Right lobe of liver (tissue), 6 donors: Measurements from ENCODE around the gene CDC42BPA. TPM values are rescaled to one million over a fixed set of nuclear protein-coding genes. Genes with fewer than 3 reads are reported as not detected.
"Not testable (repeated sequence)": the region's sequence is repeated elsewhere in the genome, so short reads cannot be mapped to it uniquely, and the experiment has no call there.

Experiments used
- ATAC-seq, 4 donors: fragments of 200-7000 bp; cut with Tn5 transposase; one replicate each; pipeline ENCODE4 v1.9.1; 2020; ENCODE audit warnings: mild to moderate bottlenecking in 4 of 4, moderate library complexity in 4 of 4
- DNase-seq, 3 donors: peaks; one replicate each; pipeline ENCODE4 v3.0.0-alpha.2; 2020
- H3K27ac ChIP-seq, 3 donors: fragments of 200-600 bp; one replicate each; pipeline ENCODE4 v1.8.0; 2022
- H3K27me3 ChIP-seq, 2 donors: fragments of 200-600 bp; one replicate each; pipeline ENCODE4 v1.8.0; 2022
- H3K36me3 ChIP-seq, 4 donors: fragments of 200-600 bp; sonication (generic) in 1 of 4; one replicate each; pipeline versions ENCODE4 v1.5.1 to v1.8.0; 2017 to 2022; ENCODE audit warnings: control low read depth in 1 of 4
- H3K4me1 ChIP-seq, 4 donors: fragments of 200-600 bp; sonication (generic) in 1 of 4; one replicate each; pipeline versions ENCODE4 v1.5.1 to v1.8.0; 2017 to 2022; ENCODE audit warnings: control low read depth in 1 of 4
- H3K4me3 ChIP-seq, 3 donors: fragments of 200-600 bp; one replicate each; pipeline ENCODE4 v1.8.0; 2022
- H3K9me3 ChIP-seq, 4 donors: fragments of 200-600 bp; sonication (generic) in 1 of 4; one replicate each; pipeline versions ENCODE4 v1.5.1 to v1.8.0; 2017 to 2022; ENCODE audit warnings: control low read depth in 1 of 4
- CTCF ChIP-seq, 4 donors: fragments of 200-600 bp in 3 of 4; fragments of 450-650 bp in 1 of 4; IDR thresholded peaks; one replicate each; pipeline versions ENCODE4 v1.5.1 to v1.8.0; 2016 to 2022; ENCODE audit warnings: antibody characterized with exemption in 4 of 4, mild to moderate bottlenecking in 2 of 4
- POLR2A ChIP-seq: fragments of 450-650 bp; IDR thresholded peaks from one replicate; pipeline ENCODE4 v1.6.1; 2017; ENCODE audit warnings: antibody characterized with exemption, mild to moderate bottlenecking
- whole genome bisulfite sequencing: methylation state at CpG from one replicate; pipeline ENCODE4 v1.1.6; 2018; ENCODE audit warnings: low coverage, low lambda C conversion rate; ENCODE audit not compliant: insufficient coverage; ENCODE audit errors: missing lambda C conversion rate; 5-methylcytosine and 5-hydroxymethylcytosine counted together
- intact Hi-C, 2 donors: fragments of 100-400 bp; cut with DNase I; formaldehyde crosslinking; loops; one replicate each; pipeline versions ENCODE4 v1.11.2 to v1.14.1; 2022
- total RNA-seq, 6 experiments: library from RNA; depleted of rRNA in 2 of 6; stranded (reverse); fragments of >200 nt in 2 of 6; fragmentation: NEBNext Ultra II Directional in 3 of 6; extraction: Animal tissue kit (Norgen Biotek cat#: 25700) in 3 of 6; gene quantifications; one replicate each; pipeline versions ENCODE4 v1.1.0 to v1.2.4, GENCODE V29; 2016 to 2023
- donor health status: DM: no; HTN: yes; CAD: no.
- donor health status: DM: no; HTN: no; CAD: no.
- donor health status: DM: no; HTN: no; CAD: no.
- donor health status: DM: no; HTN: yes; CAD: no.
- donor health status: DM: no; HTN: yes; CAD: no.

Gene CDC42BPA
- total RNA-seq, 6 experiments from 2014 or later: 11.4 to 35.0 (median 22.2) TPM

- no peak overlapping the region for H3K27ac ChIP-seq
- no peak for DNase-seq
- H3K27me3 ChIP-seq: no peaks in the 10 kb centered on the region
- no peak for ATAC-seq
- no peaks in the 10 kb centered on the region for H3K36me3 ChIP-seq
- no peaks in the 10 kb centered on the region for H3K4me1 ChIP-seq
- no peaks in the 10 kb centered on the region for H3K9me3 ChIP-seq
- WGBS: 97% methylated on average over 6 of the region's 6 CpGs
- no peak overlapping the region for H3K4me3 ChIP-seq
- intact Hi-C loops: no loop called here
- TF ChIP-seq POLR2A: no peak
- TF ChIP-seq CTCF (IDR thresholded peaks at IDR 0.05): no peak
Measured at GRCh38 chr1:227112538-227112937, 205.8 kb downstream of the CDC42BPA start.

- DNase-seq: no peak
- Histone ChIP-seq H3K4me3 (no peak overlapping the region), H3K9me3 (no peaks in the 10 kb centered on the region), H3K36me3 (peaks cover 0 to 5% (median 0%) of the 10 kb centered on the region in 4 donors), H3K27me3 (no peaks in the 10 kb centered on the region), H3K4me1 (no peaks in the 10 kb centered on the region), H3K27ac (no peak overlapping the region)
- no peak for TF ChIP-seq POLR2A
- TF ChIP-seq CTCF (IDR thresholded peaks at IDR 0.05): no peak
- intact Hi-C loops: no loop called here
- no peak for ATAC-seq
- 96% methylated on average over 2 of the region's 2 CpGs for WGBS
Measured at GRCh38 chr1:227111782-227112181, 206.5 kb downstream of the CDC42BPA start.

GRCh38 chr1:227105291-227105690 lies 213.0 kb downstream of the CDC42BPA start:
- H3K4me3 ChIP-seq, H3K36me3 ChIP-seq, ATAC-seq, intact Hi-C loops, H3K4me1 ChIP-seq, H3K27ac ChIP-seq, H3K9me3 ChIP-seq, DNase-seq, H3K27me3 ChIP-seq: not testable (repeated sequence)
- 96% methylated on average over 3 of the region's 3 CpGs for WGBS

- H3K27ac ChIP-seq: no peak overlapping the region
- H3K4me1 ChIP-seq: no peaks in the 10 kb centered on the region
- WGBS: 90% methylated on average over 5 of the region's 5 CpGs
- intact Hi-C loops: no loop called here
- H3K27me3 ChIP-seq: no peaks in the 10 kb centered on the region
- TF ChIP-seq CTCF (IDR thresholded peaks at IDR 0.05): no peak
- no peak for TF ChIP-seq POLR2A
- no peak overlapping the region for H3K4me3 ChIP-seq
- ATAC-seq (no peak), DNase-seq (no peak)
- H3K36me3 ChIP-seq: peaks cover 0 to under 1% (median 0%) of the 10 kb centered on the region in 4 donors
- no peaks in the 10 kb centered on the region for H3K9me3 ChIP-seq
Measured at GRCh38 chr1:227102056-227102455, 216.2 kb downstream of the CDC42BPA start.

GRCh38 chr1:227094249-227094966 lies 223.9 kb downstream of the CDC42BPA start:
- WGBS: 59% methylated on average over 2 of the region's 2 CpGs
- intact Hi-C loops: no loop called here
- no peak for TF ChIP-seq CTCF (IDR thresholded peaks at IDR 0.05)
- DNase-seq (no peak), ATAC-seq (peak; percentile 61 to 90 (median 66))
- peaks cover 0 to 7% (median 1%) of the 10 kb centered on the region in 4 donors for H3K4me1 ChIP-seq
- no peak overlapping the region for H3K4me3 ChIP-seq
- H3K27ac ChIP-seq: no peak overlapping the region
- peaks cover 0 to 7% (median 0%) of the 10 kb centered on the region in 4 donors for H3K36me3 ChIP-seq
- no peaks in the 10 kb centered on the region for H3K9me3 ChIP-seq
- no peaks in the 10 kb centered on the region for H3K27me3 ChIP-seq
